Lung (tissue), 12 donors: Measurements from ENCODE around the gene EMSY. TPM values are rescaled to one million over a fixed set of nuclear protein-coding genes. Genes with fewer than 3 reads are reported as not detected.

Experiments
- ATAC-seq: fragments of 200-7000 bp; cut with Tn5 transposase; one replicate; pipeline ENCODE4 v1.9.1; 2020; ENCODE audit warnings: moderate number of reproducible peaks; ENCODE audit not compliant: insufficient read depth, low FRiP score
- DNase-seq, 3 donors: peaks; one replicate each; pipeline ENCODE4 v3.0.0-alpha.2; 2013 to 2017
- H3K27ac ChIP-seq, 2 donors: one replicate each; pipeline ENCODE4 v1.5.1; 2013; ENCODE audit warnings: mild to moderate bottlenecking in 2 of 2, moderate library complexity in 2 of 2, control low read depth in 1 of 2, inconsistent platforms in 1 of 2, low read depth in 1 of 2, low read length in 1 of 2
- H3K27me3 ChIP-seq, 3 donors: one replicate each; pipeline ENCODE4 v1.5.1; 2013; ENCODE audit warnings: low read length in 2 of 3; ENCODE audit not compliant: control insufficient read depth in 3 of 3, insufficient read depth in 3 of 3
- H3K36me3 ChIP-seq, 4 donors: one replicate each; pipeline ENCODE4 v1.5.1; 2013; ENCODE audit warnings: low read length in 4 of 4, mild to moderate bottlenecking in 1 of 4, moderate library complexity in 1 of 4; ENCODE audit not compliant: control insufficient read depth in 4 of 4, insufficient read depth in 4 of 4
- H3K4me1 ChIP-seq, 5 donors: one replicate each; pipeline ENCODE4 v1.5.1; 2013; ENCODE audit warnings: low read length in 5 of 5, mild to moderate bottlenecking in 2 of 5, moderate library complexity in 1 of 5; ENCODE audit not compliant: control insufficient read depth in 5 of 5, insufficient read depth in 5 of 5
- H3K4me3 ChIP-seq: one replicate; pipeline ENCODE4 v1.5.1; 2013; ENCODE audit warnings: mild to moderate bottlenecking, control low read depth, moderate library complexity
- H3K9ac ChIP-seq, 2 donors: one replicate each; pipeline ENCODE4 v1.5.1; 2013; ENCODE audit warnings: low read length in 2 of 2, control low read depth in 1 of 2; ENCODE audit not compliant: insufficient read depth in 1 of 2
- H3K9me3 ChIP-seq, 4 donors: one replicate each; pipeline ENCODE4 v1.5.1; 2013; ENCODE audit warnings: low read length in 3 of 4, mild to moderate bottlenecking in 1 of 4, moderate library complexity in 1 of 4; ENCODE audit not compliant: control insufficient read depth in 4 of 4, insufficient read depth in 3 of 4
- WGBS, 2 donors: extraction: QIAGEN DNeasy Blood & Tissue Kit; methylation state at CpG; one replicate each; pipeline ENCODE4 v1.1.7; 2013; 5-methylcytosine and 5-hydroxymethylcytosine counted together
- polyA plus RNA-seq, 2 donors: library from polyadenylated mRNA; stranded (reverse); fragments of 200-250 nt; gene quantifications; one replicate each; pipeline ENCODE4 v1.2.1, GENCODE V29; 2013
- total RNA-seq, 2 donors: library from RNA; depleted of rRNA in 1 of 2; stranded (reverse); fragments of >200 nt in 1 of 2; gene quantifications; one replicate each; pipeline ENCODE4 v1.2.1, GENCODE V29; 2014 to 2021
- TF ChIP-seq, protein P1 (sequence below): IDR thresholded peaks from 2 replicates; pipeline ENCODE4 v1.5.1; 2012; ENCODE audit warnings: mild to moderate bottlenecking; ENCODE audit errors: control extremely low read depth, extremely low read depth
- donor health status: control.
- donor health status: control.
- donor health status: Bipolar disorder and iron deficiency.
- donor health status: healthy.
- donor health status: DM: yes; HTN: yes; CAD: no.

EMSY gene
- total and polyA plus RNA-seq, 4 donors: 5.0 to 59.3 (median 15.5) TPM

DNA sequence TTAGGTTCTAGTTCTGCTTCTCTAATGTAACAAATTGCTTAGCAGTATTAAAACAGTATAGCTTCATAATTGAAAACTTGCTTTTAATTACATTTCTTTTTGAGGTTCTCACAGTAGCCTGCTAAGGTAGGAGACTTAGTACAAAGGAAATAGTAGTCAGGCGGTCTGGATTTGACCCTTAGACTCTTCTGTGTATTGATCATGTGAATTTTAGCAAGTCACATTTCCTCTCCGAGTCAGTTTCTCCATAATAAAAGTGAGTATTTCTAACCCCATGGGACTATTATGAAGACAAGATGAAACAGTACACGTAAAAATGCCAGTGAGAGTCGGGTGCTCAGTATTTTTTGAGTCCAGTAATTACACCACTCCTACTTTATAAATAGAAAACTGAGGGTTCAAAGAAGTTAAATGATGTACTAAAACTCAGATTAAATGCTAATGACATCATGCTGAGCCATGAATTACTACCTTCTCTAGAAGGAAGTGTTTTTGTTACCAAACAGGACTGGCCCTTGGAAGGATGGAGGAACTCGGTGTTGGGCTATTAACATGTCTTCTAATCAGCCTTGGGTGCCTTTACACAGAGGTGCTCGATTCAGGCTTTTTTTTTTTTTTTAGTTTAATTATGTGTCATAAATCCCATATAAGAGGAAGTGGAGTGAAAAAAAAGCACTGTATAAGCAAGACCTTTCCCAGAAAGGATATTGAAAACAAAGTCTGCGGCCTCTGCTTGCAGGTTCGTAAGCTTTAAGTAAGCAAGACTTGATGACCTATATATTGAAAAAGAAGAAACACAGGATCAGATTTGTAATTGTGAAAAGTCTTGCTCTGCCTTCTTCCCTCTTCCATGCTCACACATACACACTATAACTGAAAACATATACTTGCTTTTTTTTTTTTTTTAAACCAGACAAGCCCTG lies 109.0 kb downstream of the EMSY start:
- Histone ChIP-seq H3K4me1 (no peaks in the 10 kb centered on the region), H3K9me3 (no peaks in the 10 kb centered on the region), H3K4me3 (no peak overlapping the region), H3K27ac (no peak overlapping the region), H3K27me3 (no peaks in the 10 kb centered on the region), H3K9ac (no peak overlapping the region), H3K36me3 (peaks cover 0 to 6% (median 1%) of the 10 kb centered on the region in 4 donors)
- whole genome bisulfite sequencing, 2 donors: 64 to 65% methylated on average over 8 of the region's 8 CpGs
- DNase-seq (no peak), ATAC-seq (no peak)
- TF ChIP-seq, protein P1, sequence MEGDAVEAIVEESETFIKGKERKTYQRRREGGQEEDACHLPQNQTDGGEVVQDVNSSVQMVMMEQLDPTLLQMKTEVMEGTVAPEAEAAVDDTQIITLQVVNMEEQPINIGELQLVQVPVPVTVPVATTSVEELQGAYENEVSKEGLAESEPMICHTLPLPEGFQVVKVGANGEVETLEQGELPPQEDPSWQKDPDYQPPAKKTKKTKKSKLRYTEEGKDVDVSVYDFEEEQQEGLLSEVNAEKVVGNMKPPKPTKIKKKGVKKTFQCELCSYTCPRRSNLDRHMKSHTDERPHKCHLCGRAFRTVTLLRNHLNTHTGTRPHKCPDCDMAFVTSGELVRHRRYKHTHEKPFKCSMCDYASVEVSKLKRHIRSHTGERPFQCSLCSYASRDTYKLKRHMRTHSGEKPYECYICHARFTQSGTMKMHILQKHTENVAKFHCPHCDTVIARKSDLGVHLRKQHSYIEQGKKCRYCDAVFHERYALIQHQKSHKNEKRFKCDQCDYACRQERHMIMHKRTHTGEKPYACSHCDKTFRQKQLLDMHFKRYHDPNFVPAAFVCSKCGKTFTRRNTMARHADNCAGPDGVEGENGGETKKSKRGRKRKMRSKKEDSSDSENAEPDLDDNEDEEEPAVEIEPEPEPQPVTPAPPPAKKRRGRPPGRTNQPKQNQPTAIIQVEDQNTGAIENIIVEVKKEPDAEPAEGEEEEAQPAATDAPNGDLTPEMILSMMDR: no peak

GRCh38 chr11:76554767-76555166 lies 109.9 kb downstream of the EMSY start:
- H3K27me3 ChIP-seq: no peaks in the 10 kb centered on the region
- H3K9me3 ChIP-seq: no peaks in the 10 kb centered on the region
- no peak overlapping the region for H3K4me3 ChIP-seq
- no peak for ATAC-seq
- no peak overlapping the region for H3K27ac ChIP-seq
- peaks cover 0 to 3% (median 1%) of the 10 kb centered on the region in 4 donors for H3K36me3 ChIP-seq
- TF ChIP-seq, protein P1: no peak
- no peaks in the 10 kb centered on the region for H3K4me1 ChIP-seq
- WGBS, 2 donors: 86 to 94% methylated on average over 6 of the region's 6 CpGs
- no peak for DNase-seq
- no peak overlapping the region for H3K9ac ChIP-seq

DNA sequence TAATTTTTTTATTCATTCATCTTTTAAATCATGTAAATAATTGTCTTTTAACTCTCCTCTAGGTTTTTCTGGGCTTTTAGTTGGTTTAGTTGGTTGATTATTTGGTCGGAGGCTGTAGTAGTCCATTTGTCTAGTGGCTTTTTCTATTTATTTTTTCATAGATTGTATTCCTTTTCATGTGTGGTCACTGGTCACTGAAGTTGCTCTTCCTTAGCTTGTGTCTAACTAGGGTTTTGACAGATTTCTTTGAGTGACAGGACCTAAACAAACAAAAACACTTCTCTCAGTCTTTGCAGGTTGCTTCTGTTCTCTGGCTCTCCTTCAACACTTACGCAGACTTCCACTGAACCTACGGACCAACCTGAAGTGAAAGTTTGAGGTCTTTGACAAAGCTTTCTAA lies 112.6 kb downstream of the EMSY start:
- no peak overlapping the region for H3K9ac ChIP-seq
- TF ChIP-seq, protein P1: no peak
- no peaks in the 10 kb centered on the region for H3K36me3 ChIP-seq
- H3K27ac ChIP-seq: no peak overlapping the region
- DNase-seq (no peak), ATAC-seq (no peak)
- 93 to 95% methylated on average over 3 of the region's 3 CpGs for WGBS, 2 donors
- H3K27me3 ChIP-seq: no peaks in the 10 kb centered on the region
- H3K4me3 ChIP-seq: no peak overlapping the region
- no peaks in the 10 kb centered on the region for H3K9me3 ChIP-seq
- peaks cover 0 to 3% (median 0%) of the 10 kb centered on the region in 5 donors for H3K4me1 ChIP-seq
